ENCODE measurements around the gene FBXO24.
"Not testable (repeated sequence)": the region's sequence is repeated elsewhere in the genome, so short reads cannot be mapped to it uniquely, and the experiment has no call there.

Gene FBXO24

GRCh38 chr7:100586266-100587025, at the start of gene FBXO24:
FBXO24 (plus strand) TSS chr7:100586328; CDS start chr7:100586626, 298 bp downstream.
- peak; percentile 99 for DNase-seq
- ATAC-seq: peak; percentile 93

GRCh38 chr7:100536695-100537094, 49.4 kb upstream of the FBXO24 start:
- DNase-seq, ATAC-seq: not testable (repeated sequence)

GRCh38 chr7:100538348-100538653, 47.8 kb upstream of the FBXO24 start:
- DNase-seq: no peak
- no peak for ATAC-seq

GRCh38 chr7:100538654-100539435, 47.3 kb upstream of the FBXO24 start, which contains the start of gene AGFG2:
AGFG2 (plus strand) TSS chr7:100539203; CDS start chr7:100539347, 144 bp downstream.
- DNase-seq (peak; percentile 100), ATAC-seq (peak; percentile 96)

- ATAC-seq: no peak
Measured at GRCh38 chr7:100539436-100540006, 46.6 kb upstream of the FBXO24 start.

GRCh38 chr7:100540073-100540723, 45.9 kb upstream of the FBXO24 start:
- DNase-seq: no peak

More at GRCh38 chr7:100539436-100540006, 46.6 kb upstream of the FBXO24 start:
- no peak for DNase-seq

GRCh38 chr7:100541309-100541708, 44.8 kb upstream of the FBXO24 start:
- DNase-seq, ATAC-seq: not testable (repeated sequence)

More at GRCh38 chr7:100540073-100540723, 45.9 kb upstream of the FBXO24 start:
- ATAC-seq: no peak

GRCh38 chr7:100543586-100543985, 42.5 kb upstream of the FBXO24 start:
- no peak for ATAC-seq
- DNase-seq: no peak

- DNase-seq (no peak), ATAC-seq (no peak)
Measured at GRCh38 chr7:100544386-100544785, 41.7 kb upstream of the FBXO24 start.

GRCh38 chr7:100544967-100545359, 41.2 kb upstream of the FBXO24 start:
- no peak for DNase-seq

GRCh38 chr7:100545360-100546128, 40.6 kb upstream of the FBXO24 start:
- DNase-seq: peak; percentile 72
- peak; percentile 85 for ATAC-seq

More at GRCh38 chr7:100544967-100545359, 41.2 kb upstream of the FBXO24 start:
- no peak for ATAC-seq

- ATAC-seq: peak; percentile 35
- DNase-seq: no peak
Measured at GRCh38 chr7:100546129-100546925, 39.8 kb upstream of the FBXO24 start.

- ATAC-seq (no peak), DNase-seq (no peak)
Measured at GRCh38 chr7:100546926-100547800, 39.0 kb upstream of the FBXO24 start.

- ATAC-seq: no peak
- DNase-seq: no peak
Measured at GRCh38 chr7:100547872-100548271, 38.3 kb upstream of the FBXO24 start.

- not testable (repeated sequence) for DNase-seq, ATAC-seq
Measured at GRCh38 chr7:100548446-100548845, 37.7 kb upstream of the FBXO24 start.

- DNase-seq: no peak
- ATAC-seq: no peak
Measured at GRCh38 chr7:100552532-100552931, 33.6 kb upstream of the FBXO24 start.

GRCh38 chr7:100553032-100553431, 33.1 kb upstream of the FBXO24 start:
- no peak for ATAC-seq
- DNase-seq: no peak

GRCh38 chr7:100555701-100556100, 30.4 kb upstream of the FBXO24 start:
- ATAC-seq (no peak), DNase-seq (no peak)

- DNase-seq (no peak), ATAC-seq (no peak)
Measured at GRCh38 chr7:100556541-100556940, 29.6 kb upstream of the FBXO24 start.

- ATAC-seq (no peak), DNase-seq (no peak)
Measured at GRCh38 chr7:100559127-100559526, 27.0 kb upstream of the FBXO24 start.
